Caco-2 (cell line): Measurements from ENCODE around the gene C16orf96. TPM values are rescaled to one million over a fixed set of nuclear protein-coding genes. Genes with fewer than 3 reads are reported as not detected.
A peak's percentile ranks its signal among the peaks of the same experiment; 100 is the strongest.

Source experiments
- Bru-seq: library from RNA; stranded (reverse); fragments of 400-500 nt; gene quantifications from one replicate; lab custom pipeline; 2021; lab: Mats Ljungman, UMichigan
- BruChase-seq, 2 experiments: library from RNA; stranded (reverse); fragments of 400-500 nt; gene quantifications; one replicate each; lab custom pipeline; 2021; lab: Mats Ljungman, UMichigan
- BruUV-seq: library from RNA; stranded (reverse); fragments of 400-500 nt; replicated peaks from 2 replicates; lab custom pipeline; 2021; lab: Mats Ljungman, UMichigan
- CTCF ChIA-PET: fragments of 300-600 bp; sonication (Branson Sonifier 250); formaldehyde crosslinking; loops from one replicate; lab custom pipeline; 2022; ENCODE audit warnings: antibody characterized with exemption; lab: Charles Lee
- POLR2A ChIA-PET: fragments of 300-600 bp; sonication (Branson Sonifier 250); formaldehyde crosslinking; loops from one replicate; lab custom pipeline; 2022; ENCODE audit warnings: antibody characterized with exemption; lab: Charles Lee
- DNase-seq, 2 experiments: peaks; one replicate each; pipeline versions ENCODE4 v3.0.0 to v3.0.0-alpha.2; 2020 to 2022
- H3K27me3 ChIP-seq: replicated peaks from 2 replicates; pipeline ENCODE4 v1.6.0; 2011; ENCODE audit warnings: low read length; ENCODE audit not compliant: control insufficient read depth, insufficient read depth
- H3K36me3 ChIP-seq: 2 replicates; pipeline ENCODE4 v1.5.1; 2011; ENCODE audit warnings: low read length; ENCODE audit not compliant: control insufficient read depth, insufficient read depth
- H3K4me1 ChIP-seq: fragments of 250-450 bp; sonication (Bioruptor Pico); 2 replicates; pipeline ENCODE4 v1.5.1; 2020; ENCODE audit warnings: mild to moderate bottlenecking
- H3K4me3 ChIP-seq: 2 replicates; pipeline ENCODE4 v1.5.1; 2011; ENCODE audit warnings: low read depth, mild to moderate bottlenecking, control low read depth, low read length
- H3K9me3 ChIP-seq: fragments of 250-450 bp; sonication (Bioruptor Pico); 2 replicates; pipeline ENCODE4 v1.5.1; 2020; ENCODE audit warnings: mild to moderate bottlenecking, moderate library complexity
- H3K27ac Mint-ChIP-seq: one replicate; pipeline ENCODE4 v1.8.0; 2022; ENCODE audit warnings: mixed read lengths; ENCODE audit not compliant: unreplicated experiment
- H3K27me3 Mint-ChIP-seq: one replicate; pipeline ENCODE4 v1.8.0; 2022; ENCODE audit warnings: mixed read lengths; ENCODE audit not compliant: insufficient read depth, unreplicated experiment
- H3K36me3 Mint-ChIP-seq: one replicate; pipeline ENCODE4 v1.8.0; 2022; ENCODE audit warnings: mild to moderate bottlenecking, mixed read lengths; ENCODE audit not compliant: insufficient read depth, unreplicated experiment
- H3K4me1 Mint-ChIP-seq: one replicate; pipeline ENCODE4 v1.8.0; 2022; ENCODE audit warnings: low read depth, mixed read lengths; ENCODE audit not compliant: unreplicated experiment
- H3K4me3 Mint-ChIP-seq: one replicate; pipeline ENCODE4 v1.8.0; 2022; ENCODE audit warnings: mild to moderate bottlenecking, moderate library complexity, mixed read lengths; ENCODE audit not compliant: unreplicated experiment
- H3K9me3 Mint-ChIP-seq: one replicate; pipeline ENCODE4 v1.8.0; 2022; ENCODE audit warnings: mixed read lengths; ENCODE audit not compliant: unreplicated experiment
- CTCF ChIP-seq, 2 experiments: fragments of 200-600 bp in 1 of 2; IDR thresholded peaks; 1 replicate in 1 of 2; 2 replicates in 1 of 2; pipeline versions ENCODE4 v1.5.1 to v1.8.0; 2011 to 2022; ENCODE audit warnings: antibody characterized with exemption in 1 of 2, control low read depth in 1 of 2, inconsistent platforms in 1 of 2, low read depth in 1 of 2, low read length in 1 of 2, mild to moderate bottlenecking in 1 of 2, moderate library complexity in 1 of 2; ENCODE audit not compliant: insufficient read depth in 1 of 2, severe bottlenecking in 1 of 2, unreplicated experiment in 1 of 2
- intact Hi-C: fragments of 100-400 bp; cut with micrococcal nuclease; formaldehyde crosslinking; loops from one replicate; pipeline ENCODE4 v1.10.0; 2022; ENCODE audit not compliant: unreplicated experiment
- long read RNA-seq: library from polyadenylated mRNA; stranded (forward); transcript quantifications from one replicate; pipeline ENCODE4 v2.0.0, GENCODE V29; 2022
- total RNA-seq: library from RNA; stranded (reverse); gene quantifications from 2 replicates; pipeline ENCODE4 v1.2.3, GENCODE V29; 2022

Gene C16orf96
- total RNA-seq, result 0.11 and 0.19 TPM in 2 replicates
- percentile 18 among the genes with signal in this experiment for Bru-seq, nascent RNA
- percentile 22 among the genes with signal in this experiment for BruChase-seq, experiment 1, labeled RNA remaining after a 2-hour chase
- BruChase-seq, experiment 2, labeled RNA remaining after a 6-hour chase, result percentile 18 among the genes with signal in this experiment
- long read RNA-seq, partial matches to known transcripts, result 0 of 1 reads
- long read RNA-seq, other reads (novel, unspliced or antisense), result 1 of 1 reads

- intact Hi-C loops, result no loop called here
- ChIA-PET POLR2A (no interaction called here), CTCF (no interaction called here)
- Mint-ChIP-seq H3K27me3 (no peaks in the 10 kb centered on the region), H3K27ac (no peak within 1 kb of the TSS), H3K4me1 (no peaks in the 10 kb centered on the region), H3K36me3 (no peaks in the 10 kb centered on the region), H3K9me3 (no peaks in the 10 kb centered on the region), H3K4me3 (no peak within 1 kb of the TSS)
- DNase-seq, result no peak
- no peaks in the 10 kb centered on the region for H3K27me3 ChIP-seq
- BruUV-seq, result no TSS peak
- no peaks in the 10 kb centered on the region for H3K9me3 ChIP-seq
- H3K4me3 ChIP-seq, result no peak within 1 kb of the TSS
- no peak for TF ChIP-seq CTCF (IDR thresholded peaks at IDR 0.05; ENCODE audit: insufficient read depth in 1 of 2, low read depth in 1 of 2, low read length in 1 of 2, severe bottlenecking in 1 of 2, unreplicated experiment in 1 of 2)
- H3K4me1 ChIP-seq, result no peaks in the 10 kb centered on the region
- H3K36me3 ChIP-seq, result no peaks in the 10 kb centered on the region
These were observed at the start of gene C16orf96 for GRCh38 chr16:4556112-4556511. Gene C16orf96 (plus strand): TSS chr16:4556340. CDS start chr16:4556490, 150 bp downstream.

- Mint-ChIP-seq H3K9me3 (no peaks in the 10 kb centered on the region), H3K36me3 (peaks cover 36% of the 10 kb centered on the region), H3K4me1 (peaks cover 1% of the 10 kb centered on the region), H3K27me3 (no peaks in the 10 kb centered on the region), H3K4me3 (no peak overlapping the region), H3K27ac (no peak overlapping the region)
- no TSS peak for BruUV-seq
- DNase-seq, result peak; percentile 58
- no peaks in the 10 kb centered on the region for H3K27me3 ChIP-seq
- CTCF ChIA-PET, result interaction anchor here (0.6 to 2.1 kb wide), 3 partner anchors 12 to 42 kb away, joined by 3 to 10 read pairs (median 4); partner anchors contain the start of gene CDIP1
- POLR2A ChIA-PET, result no interaction called here
- no peak overlapping the region for H3K4me3 ChIP-seq
- H3K36me3 ChIP-seq, result peaks cover 5% of the 10 kb centered on the region; the same call in 1 of the 2 replicates
- TF ChIP-seq CTCF (IDR thresholded peaks at IDR 0.05; ENCODE audit: insufficient read depth in 1 of 2, low read depth in 1 of 2, low read length in 1 of 2, severe bottlenecking in 1 of 2, unreplicated experiment in 1 of 2), result peak; percentile 77 to 82
- no peaks in the 10 kb centered on the region for H3K9me3 ChIP-seq
- intact Hi-C loops, result loop anchor here (1.0 to 2.0 kb wide), 2 partner anchors 42 to 79 kb away; no protein-coding TSS in a partner anchor
- no peaks in the 10 kb centered on the region for H3K4me1 ChIP-seq
These were observed 49.7 kb upstream of the C16orf96 start for GRCh38 chr16:4506450-4506849.

- Histone ChIP-seq H3K36me3 (peaks cover 5% of the 10 kb centered on the region), H3K9me3 (no peaks in the 10 kb centered on the region), H3K27me3 (no peaks in the 10 kb centered on the region), H3K4me3 (no peak overlapping the region), H3K4me1 (no peaks in the 10 kb centered on the region)
- no peak for TF ChIP-seq CTCF (IDR thresholded peaks at IDR 0.05; ENCODE audit: insufficient read depth in 1 of 2, low read depth in 1 of 2, low read length in 1 of 2, severe bottlenecking in 1 of 2, unreplicated experiment in 1 of 2)
- H3K4me3 Mint-ChIP-seq, result no peak overlapping the region
- H3K36me3 Mint-ChIP-seq, result peaks cover 46% of the 10 kb centered on the region
- ChIA-PET CTCF (interaction anchor here (1.4 kb wide), 2 partner anchors 10 to 41 kb away, joined by 4 to 5 read pairs; no protein-coding TSS in a partner anchor), POLR2A (no interaction called here)
- no peaks in the 10 kb centered on the region for H3K27me3 Mint-ChIP-seq
- no peak for DNase-seq
- intact Hi-C loops, result loop anchor here (2.0 kb wide), 1 partner anchor 41 kb away; no protein-coding TSS in a partner anchor
- no peak overlapping the region for H3K27ac Mint-ChIP-seq
- no peaks in the 10 kb centered on the region for H3K9me3 Mint-ChIP-seq
- no peaks in the 10 kb centered on the region for H3K4me1 Mint-ChIP-seq
- BruUV-seq, result no TSS peak
These were observed 48.4 kb upstream of the C16orf96 start for GRCh38 chr16:4507588-4508345.
